Cardiac fibroblast (primary cell): ENCODE data around the gene CACNA2D3.

ENCODE experiments used
- DNase-seq, 2 donors: peaks; one replicate each; pipeline versions ENCODE4 v3.0.0 to v3.0.0-alpha.2; 2010; ENCODE audit warnings: low read depth in 2 of 2
- H3K4me3 ChIP-seq, 2 donors: replicated peaks in 1 of 2; 1 replicate in 1 of 2; 2 replicates in 1 of 2; pipeline ENCODE4 v1.5.1; 2011; ENCODE audit warnings: low read depth in 2 of 2, low read length in 2 of 2, mild to moderate bottlenecking in 2 of 2, moderate library complexity in 1 of 2
- TF ChIP-seq, protein P1 (sequence below): IDR thresholded peaks from one replicate; pipeline ENCODE4 v1.5.1; 2011; ENCODE audit warnings: low read depth, mild to moderate bottlenecking, low read length, inconsistent platforms

Gene CACNA2D3

GRCh38 chr3:54960701-54961100 lies 838.3 kb downstream of the CACNA2D3 start:
- DNase-seq = no peak
- TF ChIP-seq, protein P1, sequence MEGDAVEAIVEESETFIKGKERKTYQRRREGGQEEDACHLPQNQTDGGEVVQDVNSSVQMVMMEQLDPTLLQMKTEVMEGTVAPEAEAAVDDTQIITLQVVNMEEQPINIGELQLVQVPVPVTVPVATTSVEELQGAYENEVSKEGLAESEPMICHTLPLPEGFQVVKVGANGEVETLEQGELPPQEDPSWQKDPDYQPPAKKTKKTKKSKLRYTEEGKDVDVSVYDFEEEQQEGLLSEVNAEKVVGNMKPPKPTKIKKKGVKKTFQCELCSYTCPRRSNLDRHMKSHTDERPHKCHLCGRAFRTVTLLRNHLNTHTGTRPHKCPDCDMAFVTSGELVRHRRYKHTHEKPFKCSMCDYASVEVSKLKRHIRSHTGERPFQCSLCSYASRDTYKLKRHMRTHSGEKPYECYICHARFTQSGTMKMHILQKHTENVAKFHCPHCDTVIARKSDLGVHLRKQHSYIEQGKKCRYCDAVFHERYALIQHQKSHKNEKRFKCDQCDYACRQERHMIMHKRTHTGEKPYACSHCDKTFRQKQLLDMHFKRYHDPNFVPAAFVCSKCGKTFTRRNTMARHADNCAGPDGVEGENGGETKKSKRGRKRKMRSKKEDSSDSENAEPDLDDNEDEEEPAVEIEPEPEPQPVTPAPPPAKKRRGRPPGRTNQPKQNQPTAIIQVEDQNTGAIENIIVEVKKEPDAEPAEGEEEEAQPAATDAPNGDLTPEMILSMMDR = no peak
- H3K4me3 ChIP-seq = no peak overlapping the region

- no peak for DNase-seq
- no peak overlapping the region for H3K4me3 ChIP-seq
- TF ChIP-seq, protein P1 = no peak
Observed at GRCh38 chr3:54962200-54962599, 839.8 kb downstream of the CACNA2D3 start.

DNA sequence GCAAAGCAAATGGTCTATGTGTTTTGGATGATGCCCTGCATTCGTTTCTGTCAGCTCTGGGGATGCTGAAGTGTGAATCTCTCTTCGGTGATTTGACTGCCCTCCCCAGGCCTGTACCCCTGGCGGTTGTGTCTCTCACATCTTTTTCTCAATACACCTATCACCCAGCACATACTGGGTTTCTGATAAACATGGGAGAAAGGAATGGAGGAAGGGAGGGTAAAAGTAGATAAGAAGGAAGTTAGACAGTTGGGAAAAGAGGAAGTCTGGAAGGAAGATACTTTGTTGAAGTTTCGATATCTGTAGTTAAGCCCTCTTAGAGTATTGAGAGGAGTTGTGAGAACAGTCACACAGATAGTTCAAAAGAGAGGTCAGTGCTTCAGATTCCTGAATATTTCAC lies 841.3 kb downstream of the CACNA2D3 start:
- DNase-seq = no peak

DNA sequence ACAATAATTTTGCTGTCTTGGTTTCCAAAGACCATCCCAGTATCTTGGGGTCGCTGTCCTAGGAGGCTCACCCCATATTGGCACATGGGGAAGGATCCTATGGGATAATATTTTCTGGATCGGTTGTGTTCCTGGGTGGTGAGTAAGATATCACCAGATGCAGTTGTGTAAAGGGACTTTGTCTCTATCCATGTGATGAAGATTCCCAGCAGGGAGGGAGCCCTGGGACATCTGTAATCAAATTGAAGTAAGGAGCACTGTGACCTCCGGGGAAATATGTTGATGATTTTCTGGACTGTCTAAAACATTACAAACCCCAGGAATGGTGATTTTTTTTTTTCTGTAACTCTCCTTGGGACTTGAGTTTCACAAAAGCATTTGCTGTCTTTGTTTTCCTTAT lies 841.7 kb downstream of the CACNA2D3 start:
- DNase-seq = no peak
- TF ChIP-seq, protein P1 = no peak
- no peak overlapping the region for H3K4me3 ChIP-seq

More for the DNA sequence above, 841.3 kb downstream of the CACNA2D3 start:
- H3K4me3 ChIP-seq = no peak overlapping the region
- TF ChIP-seq, protein P1 = no peak

DNA sequence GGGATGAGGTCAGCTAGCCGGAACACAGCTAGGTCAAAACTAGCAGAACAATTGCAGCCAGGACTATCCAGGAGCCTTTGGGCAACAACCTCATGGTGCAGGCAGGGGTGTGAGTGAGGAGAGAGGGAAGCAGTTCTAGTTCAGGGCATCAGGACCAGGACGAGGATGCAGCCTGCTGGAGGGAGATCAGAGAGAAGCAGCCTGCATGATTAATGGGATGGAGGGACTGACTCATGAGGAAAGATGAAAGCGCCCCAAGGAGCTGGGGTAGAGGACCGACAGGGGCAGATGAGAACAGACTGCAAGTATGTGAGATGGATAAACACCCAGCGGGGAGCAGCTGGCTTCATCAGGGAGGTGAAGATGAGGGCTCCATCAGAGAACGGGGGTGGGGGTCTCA lies 843.4 kb downstream of the CACNA2D3 start:
- TF ChIP-seq, protein P1 = no peak
- peak; percentile 30 to 66 for DNase-seq
- H3K4me3 ChIP-seq = no peak overlapping the region

GRCh38 chr3:54966979-54967378 lies 844.6 kb downstream of the CACNA2D3 start:
- TF ChIP-seq, protein P1 = no peak
- DNase-seq = no peak
- H3K4me3 ChIP-seq = no peak overlapping the region

DNA sequence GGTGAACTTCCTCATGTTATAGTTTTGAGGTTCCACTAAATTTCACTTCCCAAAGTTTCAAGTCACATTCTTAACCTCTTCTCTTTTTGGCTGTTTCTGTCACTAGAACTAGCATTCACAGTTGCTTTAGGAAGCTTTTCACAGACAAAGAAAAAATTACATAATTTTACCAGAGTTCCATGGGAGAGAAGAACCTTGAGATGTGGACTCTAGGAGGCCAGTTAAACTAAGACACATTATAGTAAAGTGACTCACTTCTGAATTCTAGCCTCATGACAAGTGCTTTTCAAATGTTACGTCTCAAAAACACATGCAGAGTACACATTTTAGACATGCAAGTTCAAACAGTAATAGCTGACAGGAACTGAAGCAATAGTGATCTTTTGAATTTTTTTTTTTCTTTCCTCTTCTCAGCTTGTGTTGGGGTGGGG lies 845.4 kb downstream of the CACNA2D3 start:
- peak in 1 of 2 donors; percentile 74 for DNase-seq
- TF ChIP-seq, protein P1 = no peak
- H3K4me3 ChIP-seq = no peak overlapping the region
